Activated naive CD4-positive, alpha-beta T cell treated with anti-CD3 and anti-CD28 coated beads, Interleukin-2, amount 50 U/mL, for 16 hours (primary cell): Measurements from ENCODE around the gene GABPB2.

Experiments
- DNase-seq: peaks from one replicate; pipeline ENCODE4 v3.0.0-alpha.2; 2020

GABPB2 gene

GRCh38 chr1:151134991-151135390, 64.4 kb downstream of the GABPB2 start:
- DNase-seq = no peak

- no peak for DNase-seq
These were observed 65.1 kb downstream of the GABPB2 start for GRCh38 chr1:151135433-151136385.

DNA sequence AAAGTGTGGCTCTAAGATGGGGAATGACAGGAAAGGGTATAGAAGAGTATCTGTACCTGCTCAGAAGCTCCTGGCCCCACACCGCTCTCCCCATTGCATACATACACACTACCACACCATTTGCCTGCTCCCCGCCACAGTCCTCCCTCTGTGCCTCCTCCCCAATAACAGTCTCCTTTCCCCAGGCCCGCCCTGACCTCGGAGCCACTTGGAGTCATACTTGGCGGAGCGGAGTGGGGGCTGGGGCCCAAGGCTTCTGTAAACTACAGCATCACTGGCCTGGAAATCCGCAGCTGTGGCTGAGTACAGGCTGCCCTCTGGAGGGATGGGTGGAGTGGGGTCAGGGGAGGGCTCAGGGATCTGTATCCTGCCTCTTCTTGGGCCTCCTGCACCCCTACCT, 67.2 kb downstream of the GABPB2 start:
- no peak for DNase-seq

DNA sequence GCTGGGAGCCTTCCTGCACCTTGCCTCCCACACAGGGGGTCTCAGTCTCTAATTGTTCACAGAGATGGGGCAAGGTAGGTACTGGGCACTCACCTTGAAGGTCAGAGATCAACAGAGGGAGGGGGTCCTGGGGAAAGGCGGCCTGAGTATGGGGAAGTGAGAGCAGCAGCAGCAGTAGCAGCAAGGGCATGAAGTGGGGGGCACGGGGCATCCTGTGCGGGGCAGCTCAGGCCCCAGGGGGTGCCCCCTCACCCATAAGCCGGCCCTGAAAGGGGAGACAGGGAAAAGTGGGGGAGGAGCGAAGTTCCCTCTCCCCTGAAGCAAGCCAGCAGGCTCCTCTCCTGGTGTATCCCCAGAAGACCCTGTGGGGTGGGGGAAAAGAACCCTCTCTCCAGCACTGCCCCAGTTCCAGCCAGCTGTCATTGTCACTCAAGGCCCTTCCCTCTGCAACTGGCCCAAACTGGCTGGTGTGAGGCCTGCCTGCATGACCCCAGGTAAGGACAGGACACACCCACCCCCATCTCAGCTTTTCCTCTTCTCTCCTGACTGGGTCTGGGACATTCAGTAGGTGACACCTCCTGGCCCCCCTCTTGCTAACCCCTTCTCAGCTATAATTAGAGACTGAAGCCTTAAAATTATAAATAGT, 72.0 kb downstream of the GABPB2 start:
- no peak for DNase-seq

DNA sequence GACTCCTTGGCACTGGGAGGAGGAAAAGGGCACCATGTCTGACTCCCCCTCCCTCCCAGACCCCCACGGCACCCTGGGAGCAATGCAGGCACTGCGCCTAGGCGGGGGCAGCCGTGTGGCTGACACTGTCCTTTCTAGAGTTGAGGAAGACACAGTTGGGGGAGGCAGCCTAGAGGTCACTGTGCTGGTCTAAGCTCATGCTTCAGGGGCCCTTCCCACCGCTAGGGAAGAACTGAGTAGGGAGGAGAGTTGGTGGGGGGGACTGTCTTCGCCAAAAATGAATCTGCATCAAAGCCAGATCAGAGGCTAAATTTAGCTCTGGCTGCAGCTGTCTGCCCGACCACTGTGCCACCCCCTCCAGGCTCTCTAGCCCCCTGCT, 72.5 kb downstream of the GABPB2 start:
- DNase-seq = no peak

GRCh38 chr1:151143986-151144385, 73.4 kb downstream of the GABPB2 start:
- no peak for DNase-seq

GRCh38 chr1:151144474-151145303, 74.1 kb downstream of the GABPB2 start:
- DNase-seq = no peak

GRCh38 chr1:151145304-151146071, 74.9 kb downstream of the GABPB2 start:
- peak; percentile 37 for DNase-seq

DNA sequence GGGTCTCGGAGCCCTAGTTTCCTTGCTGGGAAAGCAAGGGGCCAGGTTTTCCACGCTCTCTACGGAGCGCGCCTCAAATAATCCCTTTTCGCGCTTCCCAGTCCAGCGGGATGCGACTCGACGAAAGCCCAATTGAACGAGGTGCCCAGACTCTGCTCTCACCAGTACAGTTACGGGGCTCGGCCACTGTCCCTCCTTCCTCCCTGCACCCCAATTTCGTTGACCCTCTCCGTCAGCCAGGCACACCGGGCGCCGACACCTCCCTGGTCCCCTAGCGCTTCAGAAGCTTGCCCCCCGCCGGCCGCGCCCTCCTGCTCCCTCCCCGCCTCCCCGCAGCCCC, 75.5 kb downstream of the GABPB2 start:
- no peak for DNase-seq

DNA sequence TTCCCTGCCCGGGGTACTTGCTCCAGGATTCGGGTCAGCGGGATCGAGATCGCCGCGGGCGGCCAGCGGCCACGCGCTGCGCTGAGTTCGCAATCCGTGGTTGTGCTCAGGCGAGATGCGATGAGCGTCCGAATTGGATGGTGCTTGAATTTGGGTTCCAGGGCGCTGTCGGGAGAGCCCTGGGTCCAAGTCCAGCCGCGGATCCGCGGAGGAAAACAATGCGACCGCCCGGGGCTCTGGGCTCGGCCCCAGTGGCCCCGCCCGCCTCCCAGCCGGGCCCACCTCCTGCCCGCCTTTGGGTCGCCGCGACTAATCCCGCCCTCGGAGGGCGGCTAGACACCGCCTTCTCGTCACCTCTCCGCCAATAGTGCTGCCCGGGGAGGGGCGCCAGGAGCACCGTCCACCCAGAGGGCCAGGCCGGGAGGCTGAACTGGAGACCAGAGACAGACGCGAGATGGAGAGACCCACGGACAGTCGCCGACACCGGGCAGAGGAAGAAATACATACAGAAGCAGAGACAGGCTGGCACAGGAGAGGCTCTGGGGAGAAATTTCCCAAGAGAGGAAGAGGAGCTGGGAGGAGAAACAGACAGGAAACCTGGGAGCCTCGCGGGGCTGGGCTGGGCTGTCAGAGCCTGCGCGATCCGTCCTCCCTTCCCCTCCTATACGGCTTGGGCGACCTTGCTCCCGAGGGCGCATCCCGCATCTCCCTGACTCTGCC, 76.0 kb downstream of the GABPB2 start, which contains the start of gene SEMA6C:
TSS of gene SEMA6C (minus strand) at position 220 of the 720 bp plus-strand sequence. CDS start 4,010 bp downstream, outside the sequence.
- peak; percentile 86 for DNase-seq

GRCh38 chr1:151147132-151147503, 76.6 kb downstream of the GABPB2 start:
- no peak for DNase-seq

GRCh38 chr1:151147665-151148064, 77.1 kb downstream of the GABPB2 start:
- DNase-seq = no peak

GRCh38 chr1:151156515-151156819, 85.9 kb downstream of the GABPB2 start, which contains the start of gene TNFAIP8L2:
TSS of gene TNFAIP8L2 (plus strand) at chr1:151156649. CDS start at chr1:151158698, 2,049 bp downstream.
- peak; percentile 79 for DNase-seq

DNA sequence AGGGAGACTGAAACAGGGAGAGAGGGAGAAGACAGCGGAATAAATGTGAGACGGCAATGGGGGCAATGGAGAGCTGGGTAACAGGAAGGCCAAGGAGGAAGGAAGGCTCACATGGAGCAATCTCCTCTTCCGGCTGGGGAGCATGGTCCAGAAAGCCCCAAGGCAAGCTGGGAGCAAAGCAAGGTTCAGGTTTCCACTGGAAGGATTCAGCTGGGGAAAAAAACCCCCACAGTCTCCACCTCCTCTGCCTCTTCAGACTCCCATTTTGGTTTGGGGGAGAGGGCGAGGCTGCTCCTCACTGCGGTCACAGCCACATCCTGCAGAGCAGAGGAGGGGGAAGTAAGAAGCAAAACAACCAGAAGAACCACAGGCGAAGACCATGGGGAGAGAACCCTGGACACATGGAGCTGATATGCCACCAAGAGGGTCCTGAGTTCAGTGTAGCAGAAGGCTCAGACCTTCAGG, 86.5 kb downstream of the GABPB2 start:
- peak; percentile 45 for DNase-seq

DNA sequence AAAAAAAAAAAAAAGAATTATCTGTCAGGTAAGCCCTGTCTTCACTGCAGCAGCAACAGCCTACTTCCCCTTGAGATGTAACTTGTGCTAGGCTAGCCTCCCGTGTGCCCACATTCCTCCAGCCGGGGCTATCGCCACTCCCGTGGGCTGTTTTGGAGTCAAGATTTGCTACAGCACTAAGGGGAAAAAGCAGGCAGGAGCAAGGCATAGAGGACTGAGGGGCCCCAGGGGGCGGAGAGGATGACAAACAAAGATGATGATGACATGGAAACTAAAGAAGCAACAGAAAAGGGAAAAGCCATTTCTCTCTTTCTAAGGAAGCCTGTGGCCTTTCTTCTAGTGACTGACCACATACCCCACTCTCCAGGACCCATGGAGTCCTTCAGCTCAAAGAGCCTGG, 87.8 kb downstream of the GABPB2 start:
- DNase-seq = peak; percentile 61

DNA sequence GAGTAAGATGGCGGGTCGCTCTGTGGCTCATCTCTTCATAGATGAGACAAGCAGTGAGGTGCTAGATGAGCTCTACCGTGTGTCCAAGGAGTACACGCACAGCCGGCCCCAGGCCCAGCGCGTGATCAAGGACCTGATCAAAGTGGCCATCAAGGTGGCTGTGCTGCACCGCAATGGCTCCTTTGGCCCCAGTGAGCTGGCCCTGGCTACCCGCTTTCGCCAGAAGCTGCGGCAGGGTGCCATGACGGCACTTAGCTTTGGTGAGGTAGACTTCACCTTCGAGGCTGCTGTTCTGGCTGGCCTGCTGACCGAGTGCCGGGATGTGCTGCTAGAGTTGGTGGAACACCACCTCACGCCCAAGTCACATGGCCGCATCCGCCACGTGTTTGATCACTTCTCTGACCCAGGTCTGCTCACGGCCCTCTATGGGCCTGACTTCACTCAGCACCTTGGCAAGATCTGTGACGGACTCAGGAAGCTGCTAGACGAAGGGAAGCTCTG, 88.2 kb downstream of the GABPB2 start:
- DNase-seq = no peak

DNA sequence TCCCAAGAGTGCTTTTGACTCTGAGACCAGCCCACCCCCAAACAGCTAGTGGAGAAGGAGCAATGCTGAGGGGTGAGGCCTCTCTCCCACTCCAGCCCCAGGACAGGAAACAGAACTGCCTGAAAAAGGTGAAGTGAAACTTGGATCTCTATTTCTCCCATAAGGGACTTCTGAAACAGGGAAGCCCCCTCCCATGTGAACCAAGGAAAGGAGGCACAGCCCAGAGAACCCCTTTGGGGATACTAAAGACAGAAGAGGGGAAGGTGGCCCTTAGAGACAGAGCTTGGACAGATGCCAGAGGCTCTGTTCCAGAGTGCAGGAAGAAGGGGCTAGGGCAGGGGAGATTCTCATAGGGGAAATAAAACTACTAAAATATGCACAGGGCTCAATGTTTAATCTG, 88.8 kb downstream of the GABPB2 start:
- no peak for DNase-seq

- no peak for DNase-seq
These were observed 94.2 kb downstream of the GABPB2 start for GRCh38 chr1:151164732-151165280.

- no peak for DNase-seq
These were observed 94.7 kb downstream of the GABPB2 start for GRCh38 chr1:151165281-151165737.

DNA sequence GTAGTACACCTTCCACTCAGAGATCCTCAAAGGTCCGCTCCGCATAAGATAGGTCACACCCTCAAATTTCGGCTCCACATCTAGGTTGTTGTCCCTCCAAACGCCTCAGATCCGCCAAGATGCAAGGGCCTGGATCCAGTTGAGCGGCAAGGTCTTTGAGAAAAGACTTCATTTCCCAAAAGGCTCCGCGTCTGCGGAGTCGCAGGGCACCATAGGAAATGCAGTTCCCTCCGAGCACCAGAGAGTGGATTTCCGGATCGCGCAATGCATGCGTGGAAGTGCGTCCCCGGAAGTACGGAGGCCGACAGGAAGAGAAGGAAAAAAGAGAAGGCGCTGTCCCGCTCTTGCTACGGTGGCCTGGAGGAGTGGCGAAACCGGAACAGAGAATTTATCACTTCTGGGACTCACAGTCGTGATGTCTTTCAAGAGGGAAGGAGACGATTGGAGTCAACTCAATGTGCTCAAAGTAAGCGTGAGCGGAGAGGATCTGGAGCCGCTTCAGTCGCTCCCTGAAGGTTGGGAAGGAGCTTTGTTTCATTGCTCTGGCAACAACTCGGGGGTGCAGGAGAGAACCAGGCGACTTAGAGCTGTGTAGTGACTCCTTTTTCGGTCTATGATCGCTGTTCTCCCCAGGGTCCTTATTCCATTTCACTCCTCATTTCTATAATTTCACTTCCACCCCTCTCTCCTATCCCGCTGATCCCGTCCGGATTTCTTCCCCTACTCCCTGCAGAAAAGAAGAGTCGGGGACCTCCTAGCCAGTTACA, 95.4 kb downstream of the GABPB2 start, which contains the start of the genes LYSMD1 and SCNM1:
TSS of gene LYSMD1 (minus strand) at position 165 of the 767 bp plus-strand sequence. CDS start 644 bp downstream, outside the sequence.
TSS of gene SCNM1 (plus strand) at position 407 of the 767 bp plus-strand sequence. CDS start at position 416, 9 bp downstream.
- peak; percentile 95 for DNase-seq
